ENCODE results near the gene WDR20. TPM values are rescaled to one million over a fixed set of nuclear protein-coding genes. Genes with fewer than 3 reads are reported as not detected.

WDR20 gene
- total and polyA plus RNA-seq, 2 donors (not counting 3 experiments of a cell fraction or from before 2014, with no cell fraction given) = 12.2 to 22.4 TPM

- FAIRE-seq = peak; percentile 42
Observed at GRCh38 chr14:102200690-102201352, 61.1 kb downstream of the WDR20 start.

More at GRCh38 chr14:102200690-102201352, 61.1 kb downstream of the WDR20 start:
- TF ChIP-seq CTCF (IDR thresholded peaks at IDR 0.05; ENCODE audit: extremely low read depth in 1 of 2, insufficient read depth in 1 of 2, low read depth in 1 of 2, low read length in 2 of 2) = no peak
- no peak for TF ChIP-seq POLR2A (IDR thresholded peaks at IDR 0.05; ENCODE audit: low read depth, low read length)
- TF ChIP-seq GATA2 (IDR thresholded peaks at IDR 0.05; ENCODE audit: insufficient read depth, insufficient read length, low read depth, low read length) = no peak
- no peak for TF ChIP-seq MAX (IDR thresholded peaks at IDR 0.05; ENCODE audit: insufficient read depth, insufficient read length)
- ChIA-PET POLR2A (interaction anchor here (0.6 kb wide), 1 partner anchor 28 kb away, joined by 8 read pairs; no protein-coding TSS in a partner anchor), CTCF (interaction anchor here (0.8 kb wide), 1 partner anchor 13 kb away, joined by 3 read pairs; no protein-coding TSS in a partner anchor)
- no peak overlapping the region for H3K27ac ChIP-seq (ENCODE audit: insufficient read depth, low read depth, low read length)
- no peak for DNase-seq (ENCODE audit: low read depth, low spot score)
- no peak overlapping the region for H3K4me2 ChIP-seq (ENCODE audit: insufficient read depth, low read length)
- no peak overlapping the region for H2AFZ ChIP-seq (ENCODE audit: low read depth, low read length)
- H3K4me3 ChIP-seq (replicated peaks in 1 of 3; ENCODE audit: insufficient read depth in 1 of 3, low read depth in 1 of 3, low read length in 3 of 3) = no peak overlapping the region
- no peaks in the 10 kb centered on the region for H3K9me3 ChIP-seq (replicated peaks; ENCODE audit: control insufficient read depth, insufficient read depth, low read length)
- peaks cover 7 to 12% of the 10 kb centered on the region in 2 experiments for H3K36me3 ChIP-seq (ENCODE audit: control insufficient read depth in 2 of 2, extremely low read depth in 1 of 2, insufficient read depth in 2 of 2, low read length in 2 of 2)
- no peak overlapping the region for H3K9ac ChIP-seq (replicated peaks; ENCODE audit: extremely low read depth, insufficient read depth, low read length)
- no peaks in the 10 kb centered on the region for H3K9me1 ChIP-seq (replicated peaks; ENCODE audit: control insufficient read depth, extremely low read depth, insufficient read depth, low read length)
- intact Hi-C loops (cut with micrococcal nuclease) = no loop called here
- no peaks in the 10 kb centered on the region for H4K20me1 ChIP-seq (replicated peaks; ENCODE audit: control insufficient read depth, extremely low read depth, insufficient read depth, low read length)
- no TSS peak for BruUV-seq (replicated peaks)
- H3K79me2 ChIP-seq (ENCODE audit: control insufficient read depth, insufficient read depth, low read length) = peaks cover 3% of the 10 kb centered on the region
- dilution Hi-C loops (cut with MboI; ENCODE audit: extremely low pct_ligation_motif_present, low sequenced_read_pairs) = no loop called here
- no peaks in the 10 kb centered on the region for H3K4me1 ChIP-seq (ENCODE audit: control insufficient read depth, extremely low read depth, insufficient read depth, low read length)
- H3K27me3 ChIP-seq (ENCODE audit: control insufficient read depth in 2 of 2, insufficient read depth in 2 of 2, low read length in 2 of 2) = no peaks in the 10 kb centered on the region
